GM18951 (cell line): Measurements from ENCODE around the gene CCT5.

Experiments
- POLR2A ChIP-seq: IDR thresholded peaks from 4 replicates; pipeline ENCODE4 v1.6.1; 2011; ENCODE audit warnings: mild to moderate bottlenecking; ENCODE audit not compliant: insufficient read length, insufficient read depth; ENCODE audit errors: extremely low read depth
- in situ Hi-C: fragments of 300-500 bp; cut with MboI; formaldehyde crosslinking; loops from one replicate; pipeline ENCODE4 v1.12.0; 2022; ENCODE audit warnings: low sequenced_read_pairs, mixed read lengths, inconsistent platforms; ENCODE audit not compliant: unreplicated experiment

The CCT5 gene

DNA sequence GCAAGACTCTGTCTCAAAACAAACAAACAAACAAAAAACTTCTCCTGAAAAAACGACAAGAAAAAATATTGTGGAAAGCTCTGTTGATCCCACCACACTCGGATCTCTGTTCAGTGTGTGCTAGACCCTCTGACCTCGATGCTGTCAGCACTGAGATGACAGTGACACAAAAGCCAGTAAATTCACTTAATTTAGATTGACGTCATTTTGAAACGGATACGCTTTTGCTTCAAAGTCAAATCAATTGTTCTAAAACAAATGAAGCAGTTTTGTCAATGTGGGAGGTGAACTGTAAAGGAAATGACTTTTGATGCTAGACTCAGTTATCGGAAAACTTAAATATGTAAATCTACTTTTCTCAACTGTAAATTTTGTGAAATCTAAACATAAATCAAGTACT lies 26.6 kb downstream of the CCT5 start:
- in situ Hi-C loops, result loop anchor here (25.0 kb wide), 1 partner anchor 136 kb away; no protein-coding TSS in a partner anchor
- no peak for TF ChIP-seq POLR2A

DNA sequence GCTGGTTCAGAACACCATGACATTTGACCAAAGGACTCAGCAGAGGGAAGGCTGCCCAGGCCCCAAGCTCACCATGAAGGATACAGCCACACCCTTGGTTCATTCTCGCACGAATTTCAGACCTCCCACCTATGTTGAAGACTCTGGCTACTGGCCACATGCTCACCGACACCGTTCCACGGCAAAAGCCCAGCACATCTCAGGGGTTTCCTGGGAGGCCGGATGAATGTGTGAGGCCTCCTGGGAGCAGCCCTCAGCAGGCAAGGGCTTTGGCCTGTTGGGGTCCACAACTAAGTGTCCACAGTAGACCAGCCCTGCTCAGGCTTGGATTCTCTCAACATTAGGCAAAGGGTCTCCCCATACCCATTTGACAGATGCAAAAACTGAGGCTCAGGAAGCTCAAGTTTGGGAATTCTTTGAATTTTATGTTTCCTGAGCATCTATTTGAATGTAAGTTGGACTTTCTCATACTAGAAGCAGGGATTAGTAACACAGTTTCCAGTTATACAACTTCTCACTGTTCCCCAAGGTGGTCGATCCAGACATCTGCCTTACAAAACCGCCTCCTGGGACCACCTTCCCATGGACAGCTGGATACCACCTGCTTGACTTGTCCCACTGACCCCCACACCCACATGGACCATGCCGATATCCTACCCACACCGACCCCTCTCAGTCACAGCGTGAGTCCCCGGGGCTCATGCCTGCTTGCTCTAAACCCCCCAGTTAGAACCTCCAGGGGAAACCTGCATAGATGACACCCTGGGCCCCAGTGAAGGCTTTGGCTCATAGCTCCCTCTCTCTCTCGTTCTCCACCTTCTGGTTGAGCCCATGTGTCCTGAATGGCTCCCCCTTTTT lies 27.9 kb downstream of the CCT5 start:
- no peak for TF ChIP-seq POLR2A
- in situ Hi-C loops, result loop anchor here (25.0 kb wide), 1 partner anchor 134 kb away; no protein-coding TSS in a partner anchor

DNA sequence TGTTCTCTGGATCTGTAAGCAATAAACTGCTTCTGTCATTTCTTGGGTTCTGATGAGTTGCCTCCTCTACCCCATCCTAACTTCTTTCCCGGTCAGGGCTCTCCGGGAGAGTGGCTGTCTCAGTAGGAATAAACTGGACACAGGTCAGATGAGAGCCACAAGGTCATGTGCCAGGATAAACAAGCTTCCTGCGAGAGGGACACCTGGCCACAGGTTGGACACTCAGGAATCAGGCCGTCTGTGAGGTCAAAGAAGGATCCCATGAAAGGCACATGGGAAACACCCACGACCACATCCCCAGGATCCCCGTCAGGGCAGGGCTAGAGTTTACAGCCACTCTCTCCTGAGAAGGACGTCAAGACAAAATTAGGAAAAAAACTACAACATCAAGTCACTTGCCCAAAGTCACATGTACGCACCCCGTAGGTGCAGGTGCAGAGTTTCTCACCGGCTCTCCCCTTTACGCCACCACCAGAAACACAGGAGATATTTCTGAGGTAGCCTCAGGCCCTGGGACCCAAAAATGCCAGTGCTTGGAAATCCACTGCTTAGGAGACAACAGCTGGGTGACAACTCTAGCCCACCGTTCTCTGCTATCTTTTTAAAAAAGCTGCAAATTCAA lies 28.7 kb downstream of the CCT5 start:
- no peak for TF ChIP-seq POLR2A
- in situ Hi-C loops, result loop anchor here (25.0 kb wide), 1 partner anchor 134 kb away; no protein-coding TSS in a partner anchor

DNA sequence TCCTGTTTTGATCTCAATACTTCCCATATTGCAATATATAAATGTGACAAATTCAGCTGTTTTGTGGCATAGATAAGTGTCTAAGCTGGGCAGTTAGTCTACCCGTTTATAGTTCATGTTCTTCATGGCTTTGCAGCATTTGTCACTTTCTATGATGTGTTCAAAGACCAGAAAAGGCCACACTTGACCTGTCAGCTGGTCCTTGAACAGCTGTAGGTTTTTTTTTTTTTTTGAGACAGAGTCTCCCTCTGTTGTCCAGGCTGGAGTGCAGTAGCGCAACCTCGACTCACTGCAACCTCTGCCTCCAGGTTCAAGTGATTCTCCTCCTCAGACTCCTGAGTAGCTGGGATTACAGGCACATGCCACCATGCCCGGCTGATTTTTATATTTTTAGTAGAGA lies 29.2 kb downstream of the CCT5 start:
- in situ Hi-C loops, result loop anchor here (25.0 kb wide), 1 partner anchor 133 kb away; no protein-coding TSS in a partner anchor
- TF ChIP-seq POLR2A, result no peak

DNA sequence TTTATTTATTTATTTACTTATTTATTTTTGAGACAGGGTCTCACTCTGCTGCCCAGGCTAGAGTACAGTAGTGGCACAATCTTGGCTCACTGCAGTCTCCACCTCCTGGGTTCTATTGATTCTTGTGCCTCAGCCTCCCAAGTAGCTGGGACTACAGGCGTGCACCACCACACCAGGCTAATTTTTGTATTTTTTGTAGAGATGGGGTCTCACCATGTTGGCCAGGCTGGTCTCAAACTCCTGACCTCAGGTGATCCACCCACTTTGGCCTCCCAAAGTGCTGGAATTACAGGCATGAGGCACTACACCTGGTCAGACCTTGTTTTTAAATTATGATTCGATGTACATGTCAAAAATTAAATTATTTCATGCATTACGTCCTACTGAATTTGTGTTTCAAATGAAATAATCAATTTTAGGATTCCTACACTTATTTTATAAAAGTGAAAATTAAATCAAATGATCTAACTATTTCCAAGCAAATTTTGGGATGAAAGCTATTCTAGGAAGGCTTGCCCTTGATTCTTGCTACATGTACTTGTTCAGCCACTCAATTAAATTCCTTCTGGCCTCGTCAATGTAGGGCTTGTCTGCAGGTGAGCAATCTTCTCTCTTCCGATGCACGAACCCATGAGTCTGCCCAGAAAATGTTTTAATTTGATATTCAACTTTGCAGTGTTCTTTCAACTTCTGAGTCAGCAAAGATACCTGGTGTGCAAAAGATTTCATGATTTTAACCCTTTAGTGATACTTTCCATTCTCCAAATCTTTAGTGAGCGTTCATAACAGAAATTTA lies 30.0 kb downstream of the CCT5 start:
- TF ChIP-seq POLR2A, result no peak

DNA sequence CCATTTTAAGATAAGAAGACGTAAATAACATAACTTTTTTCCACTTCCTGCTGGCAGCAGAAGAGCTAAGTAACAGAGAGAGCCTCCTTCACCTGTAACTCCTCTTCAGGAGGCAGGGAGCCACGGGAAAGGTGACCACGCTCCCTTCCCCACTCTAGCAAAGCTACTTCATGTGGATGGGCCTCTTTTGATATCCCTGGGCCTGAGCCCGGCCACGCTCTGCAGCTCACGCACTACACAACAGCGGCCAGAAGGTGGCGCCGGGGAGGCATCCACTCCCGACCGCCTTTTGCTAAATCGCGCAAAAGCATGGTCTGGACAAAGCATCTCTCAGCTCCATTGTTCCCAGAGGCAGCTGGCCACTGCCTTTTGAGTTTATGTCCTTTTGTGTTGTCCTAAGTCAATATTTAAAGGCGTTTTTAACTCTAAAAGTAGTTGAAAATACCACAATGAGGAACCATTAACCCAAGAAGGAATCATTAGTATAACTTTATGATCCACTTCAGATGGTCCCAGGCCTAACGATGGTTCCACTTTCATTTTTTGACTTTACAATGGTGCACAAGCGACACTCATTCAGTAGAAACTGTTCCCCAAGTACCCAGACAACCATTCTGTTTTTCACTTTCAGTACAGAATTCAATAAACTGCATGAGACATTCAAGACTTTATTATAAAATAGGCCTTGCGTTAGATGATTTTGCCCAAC lies 34.0 kb downstream of the CCT5 start:
- TF ChIP-seq POLR2A, result no peak
- in situ Hi-C loops, result loop anchor here (25.0 kb wide), 1 partner anchor 128 kb away; no protein-coding TSS in a partner anchor

More for the DNA sequence above, 30.0 kb downstream of the CCT5 start:
- in situ Hi-C loops, result loop anchor here (25.0 kb wide), 1 partner anchor 132 kb away; no protein-coding TSS in a partner anchor

DNA sequence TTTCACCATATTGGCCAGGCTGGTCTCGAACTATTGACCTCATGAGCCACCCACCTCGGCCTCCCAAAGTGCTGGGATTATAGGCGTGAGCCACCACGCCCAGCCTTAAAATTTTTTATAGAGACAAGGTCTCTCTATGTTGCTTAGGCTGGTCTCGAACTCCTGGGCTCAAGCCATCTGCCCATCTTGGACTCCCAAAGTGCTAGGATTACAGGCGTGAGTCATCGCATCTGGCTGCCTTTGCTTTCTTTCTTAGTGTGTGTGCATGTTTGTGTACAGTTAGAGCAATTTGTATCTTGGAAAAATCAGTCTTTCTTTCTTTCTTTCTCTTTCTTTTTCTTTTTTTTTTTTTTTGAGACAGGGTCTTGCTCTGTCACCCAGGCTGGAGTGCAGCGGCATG lies 35.3 kb downstream of the CCT5 start:
- in situ Hi-C loops, result loop anchor here (25.0 kb wide), 1 partner anchor 127 kb away; no protein-coding TSS in a partner anchor

DNA sequence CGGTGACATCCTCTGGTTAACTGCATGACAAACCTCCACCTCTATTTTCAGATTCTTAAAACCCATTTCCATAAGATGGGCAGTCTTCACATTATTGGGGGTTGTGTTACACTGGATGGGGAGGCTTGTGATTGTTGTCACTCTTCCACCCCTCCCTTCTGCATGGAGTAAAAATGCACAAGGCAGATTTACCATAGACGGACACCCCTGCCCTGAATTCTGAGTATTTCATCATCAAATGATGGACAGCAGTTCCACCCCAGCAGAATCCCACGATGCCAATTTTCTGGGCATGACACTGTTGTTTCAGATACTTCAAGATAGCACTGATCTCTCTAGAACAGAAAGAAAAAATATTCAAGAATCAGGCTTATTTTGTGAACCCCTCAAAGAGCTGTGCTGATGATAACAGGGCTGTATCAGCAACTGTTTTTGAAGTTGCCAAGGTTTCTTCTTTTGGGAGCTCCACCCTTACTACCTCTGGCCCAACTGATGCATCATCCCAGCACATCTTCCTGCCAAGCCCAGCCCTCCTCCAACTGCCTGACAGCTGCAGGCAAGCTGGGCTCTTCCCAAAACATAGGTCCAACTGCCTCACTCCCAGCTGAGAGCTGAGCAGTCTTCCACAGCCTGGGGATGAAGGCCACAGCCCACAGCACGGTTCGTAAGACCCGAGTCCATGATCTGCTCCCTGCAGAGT lies 36.2 kb downstream of the CCT5 start:
- TF ChIP-seq POLR2A, result no peak
- in situ Hi-C loops, result loop anchor here (25.0 kb wide), 1 partner anchor 126 kb away; no protein-coding TSS in a partner anchor

DNA sequence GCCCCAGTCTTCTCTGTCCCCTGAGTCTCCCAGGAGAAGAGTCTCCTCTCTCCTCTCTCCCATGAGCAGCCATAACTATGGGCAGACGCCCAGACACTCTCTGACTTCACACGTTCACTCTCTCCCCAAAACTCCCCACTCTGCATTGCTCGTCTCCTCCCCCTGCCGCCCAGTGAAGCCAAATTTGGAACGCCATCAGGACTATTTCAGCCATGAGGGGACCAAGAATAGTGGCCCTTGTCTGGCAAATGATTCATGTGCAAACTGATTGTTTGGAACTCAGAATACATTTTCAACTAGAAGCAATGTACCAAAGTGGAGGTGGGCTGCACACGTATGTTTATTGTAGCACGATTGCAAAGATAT lies 36.8 kb downstream of the CCT5 start:
- in situ Hi-C loops, result loop anchor here (25.0 kb wide), 1 partner anchor 125 kb away; no protein-coding TSS in a partner anchor
- TF ChIP-seq POLR2A, result no peak

DNA sequence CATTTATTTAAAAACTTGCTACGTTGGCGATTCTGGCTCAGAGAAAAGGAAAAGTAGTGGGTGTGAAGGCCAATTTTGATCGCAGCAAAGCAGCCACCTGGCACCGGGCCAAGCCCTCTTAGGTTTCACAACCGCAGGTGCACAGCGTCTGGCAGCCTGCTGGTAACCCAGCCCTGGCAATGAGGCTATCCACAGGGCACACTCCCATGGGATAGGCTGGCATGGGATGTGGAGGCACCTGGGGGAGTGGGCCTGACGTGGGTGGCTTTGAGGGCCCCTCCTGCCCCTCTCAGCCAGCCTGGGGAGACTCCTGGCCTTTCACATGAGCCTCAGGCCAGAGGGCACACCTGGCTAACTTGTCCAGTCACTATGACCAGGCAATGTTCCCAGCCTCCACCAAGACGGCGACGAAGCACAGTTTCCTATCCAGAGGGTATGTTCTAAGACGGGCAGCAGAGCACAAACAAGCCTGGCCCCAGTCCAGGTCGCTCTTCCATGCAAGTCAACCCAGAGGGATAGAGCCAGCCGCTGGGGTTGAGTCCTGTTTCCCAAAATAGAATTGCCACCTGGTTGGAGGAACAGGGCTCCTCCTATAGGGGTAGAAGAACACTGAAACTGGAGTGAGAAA lies 38.6 kb downstream of the CCT5 start:
- TF ChIP-seq POLR2A, result no peak
- in situ Hi-C loops, result loop anchor here (25.0 kb wide), 1 partner anchor 124 kb away; no protein-coding TSS in a partner anchor

DNA sequence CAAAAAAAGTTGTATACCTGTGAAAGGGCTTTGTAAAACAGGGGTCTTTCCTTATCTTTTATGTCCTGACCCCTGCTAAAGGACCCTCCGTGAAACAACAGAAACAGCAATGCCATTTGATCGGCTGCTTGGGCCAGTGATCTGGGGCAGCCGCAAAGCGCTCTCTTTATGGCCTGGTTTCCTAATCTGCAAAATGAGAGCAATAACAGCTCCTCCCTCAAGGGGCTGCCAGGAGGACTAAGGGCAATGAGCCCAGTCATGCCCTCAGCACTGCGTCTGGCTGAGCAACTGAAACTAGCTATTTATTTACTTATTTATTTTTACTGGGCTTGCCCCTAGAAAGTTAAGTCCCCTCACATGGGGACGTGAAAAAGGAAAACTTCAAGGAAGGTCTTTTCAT lies 39.3 kb downstream of the CCT5 start:
- in situ Hi-C loops, result loop anchor here (25.0 kb wide), 1 partner anchor 123 kb away; no protein-coding TSS in a partner anchor
- no peak for TF ChIP-seq POLR2A
